ENCODE data around the gene SHROOM3.

- TF ChIP-seq FOXM1 (IDR thresholded peaks at IDR 0.05; ENCODE audit: borderline replicate concordance) (no peak), L3MBTL2 (conservative IDR thresholded peaks at IDR 0.05) (no peak), SP1 (IDR thresholded peaks at IDR 0.05) (no peak), PKNOX1 (IDR thresholded peaks at IDR 0.05) (no peak), ZNF384 (IDR thresholded peaks at IDR 0.05) (no peak), SUZ12 (IDR thresholded peaks at IDR 0.05) (no peak), ELF4 (IDR thresholded peaks at IDR 0.05) (no peak), HDGF (IDR thresholded peaks at IDR 0.05; ENCODE audit: borderline replicate concordance) (no peak), BHLHE40 (IDR thresholded peaks at IDR 0.05; ENCODE audit: borderline replicate concordance) (no peak), FOXA1 (IDR thresholded peaks at IDR 0.05) (no peak), ARNT (IDR thresholded peaks at IDR 0.05) (no peak), FOXK2 (IDR thresholded peaks at IDR 0.05) (no peak), TARDBP (IDR thresholded peaks at IDR 0.05) (no peak), LEF1 (IDR thresholded peaks at IDR 0.05; ENCODE audit: borderline replicate concordance) (no peak)
Observed at GRCh38 chr4:76401654-76402053, 33.4 kb upstream of the SHROOM3 start.
